GM12873 (cell line): Measurements from ENCODE around the gene VDR.

Experiments used
- CTCF ChIP-seq: IDR thresholded peaks from 2 replicates; pipeline ENCODE4 v1.5.1; 2012; ENCODE audit warnings: low read depth, mild to moderate bottlenecking, moderate library complexity, low read length, control low read depth; ENCODE audit not compliant: insufficient read depth; ENCODE audit errors: missing control alignments

VDR gene

DNA sequence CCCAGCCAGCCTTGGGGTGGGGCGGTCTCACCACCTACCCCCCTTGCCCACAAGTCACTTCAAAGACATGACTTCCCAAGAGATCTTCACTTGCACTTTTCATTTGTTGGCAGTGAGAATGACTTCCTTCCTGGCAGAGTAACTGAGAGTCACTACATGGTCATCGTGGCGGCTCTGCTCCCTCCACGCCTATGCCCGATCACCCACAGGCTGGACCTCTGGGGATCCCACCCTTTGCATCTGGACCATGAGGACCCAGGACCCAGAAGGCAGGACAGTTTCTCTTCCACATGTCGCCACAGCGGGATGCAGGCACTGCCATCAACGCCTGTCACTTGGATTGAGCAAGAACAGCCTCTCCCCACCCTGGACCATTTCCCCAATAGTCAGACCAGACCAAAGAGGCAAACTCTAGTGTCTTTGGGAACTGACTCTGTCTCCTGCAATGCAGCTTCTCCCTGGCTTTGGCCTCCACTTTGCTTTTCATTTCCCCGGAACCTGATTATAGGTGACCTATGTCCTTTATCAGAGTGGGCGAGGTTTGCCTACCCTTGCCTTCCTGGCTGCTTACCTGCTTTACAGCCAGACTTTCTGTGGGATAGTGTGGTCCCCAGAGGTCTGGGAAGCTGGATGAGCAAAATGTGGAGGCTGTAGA is 3.6 kb downstream of the VDR start:
- no peak for TF ChIP-seq CTCF

DNA sequence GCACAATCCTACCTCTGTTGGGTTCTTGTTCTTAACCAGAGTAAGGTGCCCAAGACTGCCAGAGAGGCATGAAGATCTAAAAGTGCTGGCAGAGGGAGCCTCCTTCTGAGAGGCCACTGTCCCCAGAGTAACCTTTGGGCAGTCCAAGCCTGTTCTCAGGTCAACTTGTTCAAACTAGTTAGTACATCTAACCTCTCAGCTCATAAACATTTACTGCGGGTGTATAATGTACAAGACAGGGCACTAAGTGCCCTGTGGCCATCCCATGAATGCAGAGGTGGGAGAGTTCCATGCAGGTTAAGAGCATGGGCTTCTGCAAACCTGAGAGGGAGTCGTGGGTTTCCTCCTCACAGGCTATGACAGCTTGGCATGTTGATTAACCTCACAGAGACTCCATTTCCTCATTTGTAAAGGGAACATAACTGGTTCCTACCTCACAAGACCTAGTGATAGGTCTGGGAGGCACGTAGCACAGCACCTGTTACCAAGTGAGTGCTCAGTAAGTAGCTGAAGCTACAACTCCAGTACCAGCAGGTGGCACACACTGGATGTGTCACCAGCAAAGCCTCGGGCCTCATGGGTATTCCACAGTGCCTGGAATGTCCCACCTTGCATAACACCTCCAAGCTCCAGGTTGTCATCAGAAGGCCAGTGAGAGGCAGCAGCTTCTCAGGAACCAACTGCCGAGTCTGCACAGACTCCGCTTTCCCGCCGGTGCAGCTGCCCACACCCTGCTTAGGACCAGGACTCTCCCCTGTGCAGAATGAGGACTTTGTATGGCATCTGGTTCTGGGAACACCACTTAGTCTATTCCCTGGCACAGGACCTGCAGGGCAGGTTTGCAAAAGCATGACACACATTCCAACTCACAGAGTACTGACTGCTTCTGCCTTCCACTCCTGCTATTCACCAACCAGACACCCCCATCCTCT is 4.4 kb downstream of the VDR start:
- TF ChIP-seq CTCF, result peak; percentile 52

- no peak for TF ChIP-seq CTCF
Observed at GRCh38 chr12:47899466-47899865, 5.3 kb downstream of the VDR start.

- no peak for TF ChIP-seq CTCF
Observed at GRCh38 chr12:47896633-47897032, 8.2 kb downstream of the VDR start.

DNA sequence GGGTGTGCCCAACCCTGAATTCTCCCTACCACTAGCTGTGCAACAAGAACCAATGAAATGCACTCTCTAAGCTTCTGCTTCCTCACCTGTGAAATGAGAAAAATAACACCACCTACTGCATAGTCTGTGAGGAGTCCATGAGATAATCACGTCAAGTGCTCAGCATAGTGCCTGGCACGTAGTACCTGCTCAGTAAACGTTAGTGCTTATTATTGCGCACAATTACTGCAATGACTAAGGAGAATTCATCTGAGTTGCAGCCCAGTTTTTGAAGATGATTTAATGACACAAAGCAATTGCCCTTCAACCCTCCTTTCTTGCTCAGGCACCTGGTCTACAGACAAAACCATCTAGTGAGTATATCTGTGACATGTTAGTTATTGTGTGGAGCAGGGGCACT is 8.8 kb downstream of the VDR start:
- no peak for TF ChIP-seq CTCF

GRCh38 chr12:47894652-47895051 is 10.1 kb downstream of the VDR start:
- no peak for TF ChIP-seq CTCF

- TF ChIP-seq CTCF, result no peak
Observed at GRCh38 chr12:47894068-47894467, 10.7 kb downstream of the VDR start.
